Left renal cortex interstitium (tissue), 4 donors: ENCODE measurements around the gene PLA2G4D. TPM values are rescaled to one million over a fixed set of nuclear protein-coding genes. Genes with fewer than 3 reads are reported as not detected.

ENCODE experiments used
- DNase-seq, 4 donors: peaks; one replicate each; pipeline ENCODE4 v3.0.0-alpha.2; 2013; ENCODE audit warnings: low read depth in 4 of 4, low spot score in 2 of 4, missing footprints in 1 of 4
- polyA plus RNA-seq, 4 donors: library from polyadenylated mRNA; unstranded; fragments of 120-200 nt; gene quantifications; one replicate each; pipeline ENCODE4 v1.2.1, GENCODE V29; 2013; ENCODE audit not compliant: insufficient read length in 4 of 4

Gene PLA2G4D
- polyA plus RNA-seq, 4 donors: 0.08 to 0.13 (median 0.08) TPM; not detected in 1

- no peak for DNase-seq
These were observed 59.5 kb downstream of the PLA2G4D start for GRCh38 chr15:42034628-42035434.

- no peak for DNase-seq
These were observed 61.0 kb downstream of the PLA2G4D start for GRCh38 chr15:42033214-42033873.

- no peak for DNase-seq
These were observed 61.8 kb downstream of the PLA2G4D start for GRCh38 chr15:42032376-42033213.

GRCh38 chr15:42031198-42031915 lies 63.0 kb downstream of the PLA2G4D start:
- DNase-seq: no peak

GRCh38 chr15:42027521-42027920 lies 66.8 kb downstream of the PLA2G4D start:
- no peak for DNase-seq

- DNase-seq: no peak
These were observed 70.1 kb downstream of the PLA2G4D start for GRCh38 chr15:42024303-42024702.

GRCh38 chr15:42021593-42021992 lies 72.8 kb downstream of the PLA2G4D start:
- DNase-seq: no peak

- DNase-seq: no peak
These were observed 73.6 kb downstream of the PLA2G4D start, which contains the start of gene PLA2G4E for GRCh38 chr15:42020713-42021273. Gene PLA2G4E, minus strand, starts transcription at chr15:42021042. Its CDS starts 12 bp downstream, at chr15:42021030.

- DNase-seq: no peak
These were observed 75.8 kb downstream of the PLA2G4D start for GRCh38 chr15:42018306-42019224.

Other genes starting within 250 kb of the PLA2G4D start
- 1 to 10 TPM; 2.2 to 4.9 (median 3.0) TPM for gene SPTBN5, start 200.5 kb downstream of the PLA2G4D start, polyA plus RNA-seq
- gene EHD4, start 122.0 kb downstream of the PLA2G4D start, polyA plus RNA-seq: 10 to 100 TPM; 16.6 to 18.2 (median 17.1) TPM
- under 1 TPM in 1 of 4 donors, not detected in 3; 0.03 TPM for gene PLA2G4E, start 73.5 kb downstream of the PLA2G4D start, polyA plus RNA-seq
- gene PLA2G4F, start 62.1 kb upstream of the PLA2G4D start, polyA plus RNA-seq: 10 to 100 TPM; 20.2 to 40.9 (median 29.1) TPM
- 10 to 100 TPM; 54.2 to 87.2 (median 69.1) TPM for gene VPS39, start 113.7 kb upstream of the PLA2G4D start, polyA plus RNA-seq
- 10 to 100 TPM; 20.0 to 34.4 (median 28.2) TPM for gene GANC, start 178.6 kb upstream of the PLA2G4D start, polyA plus RNA-seq
- gene TMEM87A, start 178.9 kb upstream of the PLA2G4D start, polyA plus RNA-seq: 10 to 100 TPM; 47.7 to 61.0 (median 58.8) TPM